GM06990 (cell line): Measurements from ENCODE around the gene PIWIL1.

Experiments used
- DNase-seq: peaks from one replicate; pipeline ENCODE4 v3.0.0-alpha.2; 2011; ENCODE audit not compliant: insufficient read length; ENCODE audit errors: extremely low read depth
- H3K27me3 ChIP-seq: replicated peaks from 2 replicates; pipeline ENCODE4 v1.6.0; 2011; ENCODE audit warnings: low read length; ENCODE audit not compliant: control insufficient read depth, insufficient read depth
- H3K36me3 ChIP-seq: 2 replicates; pipeline ENCODE4 v1.5.1; 2011; ENCODE audit warnings: low read length; ENCODE audit not compliant: control insufficient read depth, insufficient read depth
- H3K4me3 ChIP-seq: replicated peaks from 2 replicates; pipeline ENCODE4 v1.5.1; 2011; ENCODE audit warnings: low read depth, mild to moderate bottlenecking, control low read depth, low read length
- CTCF ChIP-seq: IDR thresholded peaks from 2 replicates; pipeline ENCODE4 v1.5.1; 2011; ENCODE audit warnings: low read length, control low read depth, mild to moderate bottlenecking, inconsistent platforms; ENCODE audit not compliant: insufficient read depth, poor library complexity, severe bottlenecking

Gene PIWIL1

GRCh38 chr12:130364578-130364977 is 26.9 kb downstream of the PIWIL1 start:
- Histone ChIP-seq H3K36me3 (no peaks in the 10 kb centered on the region), H3K4me3 (no peak overlapping the region), H3K27me3 (no peaks in the 10 kb centered on the region)
- no peak for DNase-seq
- TF ChIP-seq CTCF, result no peak

GRCh38 chr12:130366159-130366558 is 28.5 kb downstream of the PIWIL1 start:
- no peaks in the 10 kb centered on the region for H3K36me3 ChIP-seq
- no peak overlapping the region for H3K4me3 ChIP-seq
- TF ChIP-seq CTCF, result no peak
- no peaks in the 10 kb centered on the region for H3K27me3 ChIP-seq
- DNase-seq, result no peak

- no peaks in the 10 kb centered on the region for H3K27me3 ChIP-seq
- DNase-seq, result no peak
- no peaks in the 10 kb centered on the region for H3K36me3 ChIP-seq
- TF ChIP-seq CTCF, result no peak
- no peak overlapping the region for H3K4me3 ChIP-seq
These were observed 29.3 kb downstream of the PIWIL1 start for GRCh38 chr12:130367003-130367402.

- no peaks in the 10 kb centered on the region for H3K27me3 ChIP-seq
- DNase-seq, result no peak
These were observed 29.8 kb downstream of the PIWIL1 start for GRCh38 chr12:130367523-130367922.

GRCh38 chr12:130369816-130370215 is 32.1 kb downstream of the PIWIL1 start:
- no peaks in the 10 kb centered on the region for H3K36me3 ChIP-seq
- H3K4me3 ChIP-seq, result no peak overlapping the region
- H3K27me3 ChIP-seq, result no peaks in the 10 kb centered on the region
- no peak for DNase-seq
- TF ChIP-seq CTCF, result no peak

More at GRCh38 chr12:130367523-130367922, 29.8 kb downstream of the PIWIL1 start:
- TF ChIP-seq CTCF, result no peak
- Histone ChIP-seq H3K4me3 (no peak overlapping the region), H3K36me3 (no peaks in the 10 kb centered on the region)

- no peak for TF ChIP-seq CTCF
- H3K4me3 ChIP-seq, result no peak overlapping the region
- no peak for DNase-seq
- no peaks in the 10 kb centered on the region for H3K36me3 ChIP-seq
- no peaks in the 10 kb centered on the region for H3K27me3 ChIP-seq
These were observed 33.6 kb downstream of the PIWIL1 start for GRCh38 chr12:130371296-130371695.
